K562 (cell line): Measurements from ENCODE around the gene ZFYVE26. TPM values are rescaled to one million over a fixed set of nuclear protein-coding genes. Genes with fewer than 3 reads are reported as not detected.

ENCODE experiments used
- ATAC-seq: fragments of 200-7000 bp; cut with Tn5 transposase; 3 replicates; pipeline ENCODE4 v1.9.1; 2020; ENCODE audit warnings: moderate library complexity
- BruUV-seq: library from RNA; stranded (reverse); fragments of 400-500 nt; replicated peaks from 2 replicates; lab custom pipeline; 2021; lab: Mats Ljungman, UMichigan
- CTCF ChIA-PET: fragments of 300-600 bp; formaldehyde crosslinking; extraction: SDS; loops from one replicate; lab custom pipeline; 2021; ENCODE audit warnings: low intra/inter-chr PET ratio; lab: Yijun Ruan, JAX
- POLR2A ChIA-PET: fragments of 300-600, 350-650 bp; sonication (Branson Sonifier 250); formaldehyde crosslinking; extraction: SDS; loops from one replicate; lab custom pipeline; 2021; ENCODE audit warnings: antibody characterized with exemption, inconsistent platforms; lab: Yijun Ruan, JAX
- DNase-seq, 4 experiments: peaks; one replicate each; pipeline versions ENCODE4 v3.0.0 to v3.0.0-alpha.2; 2011 to 2018; ENCODE audit warnings: low spot score in 3 of 4, mixed read lengths in 3 of 4; ENCODE audit errors: extremely low read depth in 1 of 4
- FAIRE-seq: peaks from 2 replicates; lab custom pipeline; 2011; peaks lifted over from hg19 to GRCh38; lab: Jason Lieb, UNC
- H2AFZ ChIP-seq: 2 replicates; pipeline ENCODE4 v1.6.0; 2011; ENCODE audit warnings: low read depth, low read length, control low read depth, inconsistent platforms
- H3K27ac ChIP-seq: fragments of 200-600 bp; 3 replicates; pipeline ENCODE4 v1.8.0; 2011; ENCODE audit warnings: low read depth, mild to moderate bottlenecking, control low read depth, inconsistent platforms, low read length, moderate library complexity, mixed read lengths; ENCODE audit errors: extremely low read depth
- H3K27me3 ChIP-seq, 2 experiments: fragments of 300-600 bp in 1 of 2; 2 replicates in 1 of 2; 3 replicates in 1 of 2; pipeline versions ENCODE4 v1.6.0 to v1.8.0; 2011; ENCODE audit warnings: inconsistent platforms in 2 of 2, low read length in 2 of 2, mild to moderate bottlenecking in 1 of 2, mixed read lengths in 1 of 2, moderate library complexity in 1 of 2; ENCODE audit not compliant: control insufficient read depth in 2 of 2, insufficient read depth in 2 of 2
- H3K36me3 ChIP-seq: fragments of 300-600 bp; 3 replicates; pipeline ENCODE4 v1.8.0; 2011; ENCODE audit warnings: mild to moderate bottlenecking, low read length, inconsistent platforms; ENCODE audit not compliant: control insufficient read depth, insufficient read depth
- H3K4me1 ChIP-seq, 2 experiments: fragments of 200-600 bp in 1 of 2; replicated peaks in 1 of 2; 2 replicates in 1 of 2; 3 replicates in 1 of 2; pipeline versions ENCODE4 v1.5.1 to v1.8.0; 2011; ENCODE audit warnings: inconsistent platforms in 2 of 2, low read length in 2 of 2, mild to moderate bottlenecking in 1 of 2, mixed read lengths in 1 of 2, moderate library complexity in 1 of 2; ENCODE audit not compliant: control insufficient read depth in 2 of 2, insufficient read depth in 2 of 2
- H3K4me2 ChIP-seq: 2 replicates; pipeline ENCODE4 v1.6.1; 2011; ENCODE audit warnings: low read length, control low read depth, inconsistent platforms, mixed read lengths; ENCODE audit not compliant: insufficient read depth
- H3K4me3 ChIP-seq: fragments of 200-600 bp; sonication (generic), shearing (Covaris generic); 2 replicates; pipeline ENCODE4 v1.5.1; 2016; ENCODE audit warnings: control low read depth, inconsistent platforms
- H3K79me2 ChIP-seq: fragments of 200-600 bp; 3 replicates; pipeline ENCODE4 v1.8.0; 2011; ENCODE audit warnings: low read length, inconsistent platforms; ENCODE audit not compliant: control insufficient read depth, insufficient read depth
- H3K9ac ChIP-seq, 2 experiments: 2 replicates each; pipeline versions ENCODE4 v1.6.0 to v1.6.1; 2011; ENCODE audit warnings: low read depth in 2 of 2, low read length in 2 of 2, control low read depth in 1 of 2, inconsistent platforms in 1 of 2, mild to moderate bottlenecking in 1 of 2, mixed read lengths in 1 of 2; ENCODE audit not compliant: insufficient read depth in 1 of 2
- H3K9me1 ChIP-seq: one replicate; pipeline ENCODE4 v1.6.0; 2011; ENCODE audit warnings: inconsistent platforms, mild to moderate bottlenecking, low read length, moderate library complexity; ENCODE audit not compliant: control insufficient read depth, insufficient read depth
- H3K9me3 ChIP-seq: replicated peaks from 2 replicates; pipeline ENCODE4 v1.5.1; 2011; ENCODE audit warnings: low read depth, low read length, inconsistent platforms; ENCODE audit not compliant: control insufficient read depth, insufficient read depth
- H4K20me1 ChIP-seq: replicated peaks from 2 replicates; pipeline ENCODE4 v1.6.1; 2011; ENCODE audit warnings: low read length, inconsistent platforms, mixed read lengths; ENCODE audit not compliant: control insufficient read depth, insufficient read depth
- AFF4 ChIP-seq: sonication (generic); formaldehyde crosslinking; IDR thresholded peaks from 2 replicates; pipeline ENCODE4 v1.8.0; 2023; ENCODE audit warnings: mild to moderate bottlenecking, missing genetic modification reagents
- BMI1 ChIP-seq: fragments of 150-350 bp; IDR thresholded peaks from 2 replicates; pipeline ENCODE4 v1.6.1; 2014; ENCODE audit warnings: low read length
- COPS2 ChIP-seq: fragments of 450-650 bp; conservative IDR thresholded peaks from 2 replicates; pipeline ENCODE4 v1.6.1; 2016; ENCODE audit warnings: mild to moderate bottlenecking, moderate library complexity
- ETV6 ChIP-seq, 3 experiments: fragments of 150-350 bp in 1 of 3; sonication (generic) in 1 of 3; formaldehyde crosslinking in 1 of 3; IDR thresholded peaks; 2 replicates each; pipeline versions ENCODE4 v1.6.1 to v1.8.0; 2014 to 2022; ENCODE audit warnings: borderline replicate concordance in 2 of 3, low read depth in 2 of 3, antibody characterized with exemption in 1 of 3, low read length in 1 of 3, mild to moderate bottlenecking in 1 of 3, missing genetic modification reagents in 1 of 3
- GATAD2A ChIP-seq: fragments of 450-650 bp; IDR thresholded peaks from 2 replicates; pipeline ENCODE4 v1.6.1; 2017
- HNRNPLL ChIP-seq: fragments of 200-400 bp; formaldehyde crosslinking; IDR thresholded peaks from 2 replicates; pipeline ENCODE4 v1.6.1; 2017; ENCODE audit warnings: low read length, low read depth, mild to moderate bottlenecking; ENCODE audit not compliant: poor library complexity, severe bottlenecking
- NCOR1 ChIP-seq: fragments of 450-650 bp; IDR thresholded peaks from 2 replicates; pipeline ENCODE4 v1.6.1; 2016; ENCODE audit warnings: mild to moderate bottlenecking, moderate library complexity
- SIX5 ChIP-seq, 2 experiments: IDR thresholded peaks; 2 replicates each; pipeline ENCODE4 v1.6.1; 2011; ENCODE audit warnings: low read length in 2 of 2, borderline replicate concordance in 1 of 2, low read depth in 1 of 2, mild to moderate bottlenecking in 1 of 2, moderate library complexity in 1 of 2; ENCODE audit not compliant: insufficient read depth in 1 of 2
- TFAM ChIP-seq: fragments of 250-450 bp; sonication (Bioruptor Pico); conservative IDR thresholded peaks from 2 replicates; pipeline ENCODE4 v1.5.0; 2021; ENCODE audit warnings: mild to moderate bottlenecking, moderate library complexity
- ZNF280B ChIP-seq: fragments of 250-450 bp; sonication (Bioruptor Pico); IDR thresholded peaks from 2 replicates; pipeline ENCODE4 v1.5.1; 2021; ENCODE audit warnings: mild to moderate bottlenecking
- in situ Hi-C: fragments of 300-500 bp; cut with MboI; formaldehyde crosslinking; loops from 4 replicates; pipeline ENCODE4 v1.15.0; 2018; ENCODE audit warnings: inconsistent platforms, mixed read lengths
- intact Hi-C: fragments of 100-400 bp; cut with micrococcal nuclease; formaldehyde crosslinking; loops from 2 replicates; pipeline ENCODE4 v1.14.2; 2022
- polyA plus RNA-seq, 8 experiments: library from polyadenylated mRNA; depleted of rRNA in 4 of 8; stranded (reverse) in 5 of 8; unstranded in 3 of 8; fragments of >200 nt; fragmentation: Nextera tagmentation in 2 of 8; fragmentation: Illumina TruSeq in 1 of 8; extraction: Ambion mirVana in 2 of 8; extraction: Trizol in 1 of 8; gene quantifications; 2 replicates each; pipeline versions ENCODE4 v1.2.1 to v1.2.3, GENCODE V29; 2011 to 2014; ENCODE audit warnings: inconsistent platforms in 1 of 8, missing spikeins in 1 of 8
- total RNA-seq, 7 experiments: library from RNA; depleted of rRNA in 6 of 7; stranded (reverse); fragments of >200 nt in 6 of 7; fragmentation: Illumina TruSeq in 2 of 7; extraction: Trizol in 2 of 7; gene quantifications; 2 replicates each; pipeline versions ENCODE4 v1.2.1 to v1.2.3, GENCODE V29; 2011 to 2021; ENCODE audit warnings: low replicate concordance in 1 of 7
- TF ChIP-seq, protein P1 (sequence below): fragments of 450-650 bp; IDR thresholded peaks from 2 replicates; pipeline ENCODE4 v1.6.1; 2016; ENCODE audit warnings: antibody characterized with exemption
- TF ChIP-seq, protein P2 (sequence below): fragments of 450-650 bp; IDR thresholded peaks from 2 replicates; pipeline ENCODE4 v1.6.1; 2016; ENCODE audit warnings: low read depth, mild to moderate bottlenecking, moderate library complexity

The ZFYVE26 gene
- total and polyA plus RNA-seq, 9 of the 15 experiments (the other 6 are each of a cell fraction or from before 2014, with no cell fraction given), result 0.32 to 9.1 (median 5.9) TPM

DNA sequence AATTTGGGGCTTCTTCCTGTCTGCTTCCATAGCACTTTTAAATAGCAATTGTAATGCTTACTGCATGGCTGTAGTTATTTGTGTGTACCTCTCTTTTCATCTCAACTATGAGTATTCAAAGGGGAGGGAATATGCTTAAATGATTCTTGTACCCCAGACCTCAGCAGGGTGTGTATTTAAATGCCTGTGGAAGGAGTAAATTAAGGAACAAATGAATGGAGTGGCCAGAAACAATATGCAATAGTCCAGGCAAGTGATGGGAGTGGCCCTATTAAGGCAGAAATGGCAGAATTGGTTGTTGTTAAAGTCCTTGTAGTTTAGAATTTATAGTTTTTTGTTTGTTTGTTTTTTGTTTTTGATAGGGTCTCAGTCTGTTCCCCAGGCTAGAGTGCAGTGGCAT is 4.7 kb upstream of the ZFYVE26 start:
- Histone ChIP-seq H3K36me3 (0 out of 3 replicates have a peak, but pooled peaks cover 3% of the 10 kb centered on the region), H2AFZ (peak overlapping the region; percentile 79), H3K9ac (peak overlapping the region in 1 of 2 experiments; percentile 77; a peak in 2 of 4 replicates), H3K27me3 (no peaks in the 10 kb centered on the region), H3K27ac (0 out of 3 replicates have a peak overlapping the region, but pooled peaks have one; percentile 69), H3K9me1 (no peaks in the 10 kb centered on the region), H3K4me3 (no peak overlapping the region), H3K79me2 (peaks cover 16% of the 10 kb centered on the region), H3K4me2 (peak overlapping the region; percentile 92), H3K4me1 (peaks cover 0 to 4% of the 10 kb centered on the region in 2 experiments; a peak in 3 of 5 replicates), H4K20me1 (no peaks in the 10 kb centered on the region), H3K9me3 (no peaks in the 10 kb centered on the region; the same call in 1 of the 2 replicates)
- ATAC-seq (no peak), FAIRE-seq (no peak), DNase-seq (no peak)
- in situ Hi-C loops, result loop anchor here (25.0 kb wide), 1 partner anchor 1334 kb away; the partner anchor contains the start of gene CCDC196
- ChIA-PET CTCF (no interaction called here), POLR2A (no interaction called here)
- intact Hi-C loops, result no loop called here
- no TSS peak for BruUV-seq
- TF ChIP-seq ETV6 (IDR thresholded peaks at IDR 0.05; ENCODE audit: borderline replicate concordance in 1 of 2, low read depth in 2 of 2, low read length in 1 of 2) (no peak), ETV6 (CRISPR knock-in tag; IDR thresholded peaks at IDR 0.05; ENCODE audit: borderline replicate concordance) (no peak), GATAD2A (no peak), AFF4 (CRISPR knock-in tag) (no peak), TFAM (CRISPR knock-in tag) (no peak), SIX5 (IDR thresholded peaks at IDR 0.05; ENCODE audit: borderline replicate concordance in 1 of 2, insufficient read depth in 1 of 2, low read depth in 1 of 2, low read length in 2 of 2) (no peak), ZNF280B (CRISPR knock-in tag) (no peak), NCOR1 (no peak), HNRNPLL (no peak), BMI1 (no peak), COPS2 (no peak)
- TF ChIP-seq, protein P1, sequence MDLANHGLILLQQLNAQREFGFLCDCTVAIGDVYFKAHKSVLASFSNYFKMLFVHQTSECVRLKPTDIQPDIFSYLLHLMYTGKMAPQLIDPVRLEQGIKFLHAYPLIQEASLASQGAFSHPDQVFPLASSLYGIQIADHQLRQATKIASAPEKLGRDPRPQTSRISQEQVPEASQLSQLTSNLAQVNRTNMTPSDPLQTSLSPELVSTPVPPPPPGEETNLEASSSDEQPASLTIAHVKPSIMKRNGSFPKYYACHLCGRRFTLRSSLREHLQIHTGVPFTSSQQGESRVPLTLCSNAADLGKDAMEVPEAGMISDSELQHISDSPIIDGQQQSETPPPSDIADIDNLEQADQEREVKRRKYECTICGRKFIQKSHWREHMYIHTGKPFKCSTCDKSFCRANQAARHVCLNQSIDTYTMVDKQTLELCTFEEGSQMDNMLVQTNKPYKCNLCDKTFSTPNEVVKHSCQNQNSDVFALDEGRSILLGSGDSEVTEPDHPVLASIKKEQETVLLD, result no peak
- TF ChIP-seq, protein P2, sequence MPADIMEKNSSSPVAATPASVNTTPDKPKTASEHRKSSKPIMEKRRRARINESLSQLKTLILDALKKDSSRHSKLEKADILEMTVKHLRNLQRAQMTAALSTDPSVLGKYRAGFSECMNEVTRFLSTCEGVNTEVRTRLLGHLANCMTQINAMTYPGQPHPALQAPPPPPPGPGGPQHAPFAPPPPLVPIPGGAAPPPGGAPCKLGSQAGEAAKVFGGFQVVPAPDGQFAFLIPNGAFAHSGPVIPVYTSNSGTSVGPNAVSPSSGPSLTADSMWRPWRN, result no peak
